PFSK-1 (cell line): Measurements from ENCODE around the gene TTC12.

Experiments used
- FOXP2 ChIP-seq: optimal IDR thresholded peaks from 2 replicates; pipeline ENCODE3; 2011; ENCODE audit warnings: borderline replicate concordance, control low read depth, inconsistent platforms; ENCODE audit not compliant: insufficient read depth; ENCODE audit errors: extremely low read length, extremely low read depth
- POLR2AphosphoS5 ChIP-seq: IDR thresholded peaks from 2 replicates; pipeline ENCODE4 v1.6.1; 2012; ENCODE audit warnings: low read depth, mild to moderate bottlenecking, control low read depth, low read length, moderate library complexity
- TAF1 ChIP-seq: IDR thresholded peaks from 2 replicates; pipeline ENCODE4 v1.6.1; 2012; ENCODE audit warnings: low read length, control low read depth, borderline replicate concordance; ENCODE audit not compliant: insufficient read depth
- TF ChIP-seq, protein P1 (sequence below), 2 experiments: IDR thresholded peaks; 2 replicates each; pipeline versions ENCODE4 v1.6.1 to v1.8.0; 2011 to 2012; ENCODE audit warnings: low read depth in 2 of 2, low read length in 2 of 2, control low read depth in 1 of 2, inconsistent platforms in 1 of 2, mild to moderate bottlenecking in 1 of 2, moderate library complexity in 1 of 2; ENCODE audit not compliant: insufficient read depth in 1 of 2

DNA sequence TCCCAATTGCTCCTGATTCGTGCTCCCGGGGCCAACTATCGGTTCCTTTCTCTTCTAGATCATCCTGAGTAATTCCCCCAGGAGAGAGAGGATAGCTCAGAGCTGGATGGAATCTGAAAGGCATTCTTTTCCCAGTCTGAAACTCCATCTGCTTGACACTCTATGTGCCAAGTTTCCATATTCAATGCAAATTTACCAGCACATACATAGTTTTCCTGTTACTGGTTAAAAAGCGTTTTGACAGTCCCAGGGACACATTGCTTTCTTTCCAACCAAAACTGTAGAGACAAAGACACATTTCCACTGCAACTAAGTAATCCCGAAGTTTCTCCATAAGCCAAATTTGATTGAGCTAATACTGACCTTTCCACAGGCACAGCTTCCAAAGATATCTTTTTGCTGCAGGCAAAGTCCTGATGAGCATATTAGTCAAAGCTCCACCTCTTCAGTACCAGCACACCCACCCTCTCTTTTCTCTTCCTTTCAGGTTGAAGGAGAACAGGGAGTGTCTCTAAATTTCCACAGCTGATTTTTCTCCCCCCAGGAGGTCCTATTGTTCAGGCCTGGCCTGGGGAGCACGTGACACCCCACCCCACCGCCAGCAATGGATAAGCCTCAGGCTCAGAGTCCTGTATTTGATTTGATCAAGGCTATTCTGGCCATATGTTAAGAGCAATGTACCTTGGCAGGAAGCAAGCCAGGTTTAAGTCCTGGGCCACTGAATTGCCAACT, 63.5 kb downstream of the TTC12 start:
- TF ChIP-seq, protein P1, sequence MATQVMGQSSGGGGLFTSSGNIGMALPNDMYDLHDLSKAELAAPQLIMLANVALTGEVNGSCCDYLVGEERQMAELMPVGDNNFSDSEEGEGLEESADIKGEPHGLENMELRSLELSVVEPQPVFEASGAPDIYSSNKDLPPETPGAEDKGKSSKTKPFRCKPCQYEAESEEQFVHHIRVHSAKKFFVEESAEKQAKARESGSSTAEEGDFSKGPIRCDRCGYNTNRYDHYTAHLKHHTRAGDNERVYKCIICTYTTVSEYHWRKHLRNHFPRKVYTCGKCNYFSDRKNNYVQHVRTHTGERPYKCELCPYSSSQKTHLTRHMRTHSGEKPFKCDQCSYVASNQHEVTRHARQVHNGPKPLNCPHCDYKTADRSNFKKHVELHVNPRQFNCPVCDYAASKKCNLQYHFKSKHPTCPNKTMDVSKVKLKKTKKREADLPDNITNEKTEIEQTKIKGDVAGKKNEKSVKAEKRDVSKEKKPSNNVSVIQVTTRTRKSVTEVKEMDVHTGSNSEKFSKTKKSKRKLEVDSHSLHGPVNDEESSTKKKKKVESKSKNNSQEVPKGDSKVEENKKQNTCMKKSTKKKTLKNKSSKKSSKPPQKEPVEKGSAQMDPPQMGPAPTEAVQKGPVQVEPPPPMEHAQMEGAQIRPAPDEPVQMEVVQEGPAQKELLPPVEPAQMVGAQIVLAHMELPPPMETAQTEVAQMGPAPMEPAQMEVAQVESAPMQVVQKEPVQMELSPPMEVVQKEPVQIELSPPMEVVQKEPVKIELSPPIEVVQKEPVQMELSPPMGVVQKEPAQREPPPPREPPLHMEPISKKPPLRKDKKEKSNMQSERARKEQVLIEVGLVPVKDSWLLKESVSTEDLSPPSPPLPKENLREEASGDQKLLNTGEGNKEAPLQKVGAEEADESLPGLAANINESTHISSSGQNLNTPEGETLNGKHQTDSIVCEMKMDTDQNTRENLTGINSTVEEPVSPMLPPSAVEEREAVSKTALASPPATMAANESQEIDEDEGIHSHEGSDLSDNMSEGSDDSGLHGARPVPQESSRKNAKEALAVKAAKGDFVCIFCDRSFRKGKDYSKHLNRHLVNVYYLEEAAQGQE (IDR thresholded peaks at IDR 0.05; ENCODE audit: insufficient read depth in 1 of 2, low read depth in 2 of 2, low read length in 2 of 2) = no peak
- no peak for TF ChIP-seq POLR2AphosphoS5
- no peak for TF ChIP-seq FOXP2
- no peak for TF ChIP-seq TAF1
